ENCODE results near the gene TRMT10C. TPM values are rescaled to one million over a fixed set of nuclear protein-coding genes. Genes with fewer than 3 reads are reported as not detected.
"Not testable (repeated sequence)": the region's sequence is repeated elsewhere in the genome, so short reads cannot be mapped to it uniquely, and the experiment has no call there.

The TRMT10C gene
- total RNA-seq, 1 donor from 2014 or later, result 25.6 TPM

DNA sequence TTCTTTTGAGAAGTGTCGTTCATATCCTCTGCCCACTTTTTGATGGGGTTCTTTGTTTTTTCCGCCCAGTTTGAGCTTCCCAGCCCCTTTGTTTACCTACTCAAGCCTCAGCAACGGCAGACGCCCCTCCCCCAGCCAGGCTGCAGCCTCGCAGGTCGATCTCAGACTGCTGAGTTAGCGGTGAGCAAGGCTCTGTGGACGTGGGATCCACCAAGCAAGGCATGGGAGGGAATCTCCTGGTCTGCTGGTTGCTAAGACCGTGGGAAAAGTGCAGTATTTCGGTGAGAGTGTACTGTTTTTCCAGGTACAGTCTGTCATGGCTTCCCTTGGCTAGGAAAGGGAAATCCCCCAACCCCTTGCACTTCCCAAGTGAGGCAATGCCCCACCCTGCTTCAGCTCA is 43.7 kb downstream of the TRMT10C start:
- ATAC-seq (ENCODE audit: poor library complexity); intact Hi-C loops (cut with DNase I); DNase-seq: not testable (repeated sequence)

DNA sequence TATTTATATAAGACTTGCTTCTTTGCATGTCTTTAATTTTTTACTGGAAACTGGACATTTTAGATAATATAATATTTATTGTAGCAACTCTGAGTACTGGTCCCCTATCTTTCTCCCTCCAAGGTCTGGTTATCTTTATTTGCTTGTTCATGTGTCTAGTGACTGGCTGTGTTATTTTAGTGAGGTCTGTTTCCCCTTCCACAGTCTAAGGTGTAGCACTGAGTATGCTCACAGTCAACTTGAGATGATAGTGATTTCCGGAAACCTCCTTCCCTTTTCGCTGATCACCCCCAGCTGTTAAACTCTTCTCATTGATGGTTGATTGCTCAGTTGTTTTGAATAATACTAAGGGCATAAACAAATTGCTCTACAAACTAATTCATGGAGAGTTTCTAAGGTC is 49.4 kb downstream of the TRMT10C start:
- ATAC-seq (ENCODE audit: poor library complexity) (no peak), DNase-seq (no peak)
- intact Hi-C loops (cut with DNase I), result no loop called here

DNA sequence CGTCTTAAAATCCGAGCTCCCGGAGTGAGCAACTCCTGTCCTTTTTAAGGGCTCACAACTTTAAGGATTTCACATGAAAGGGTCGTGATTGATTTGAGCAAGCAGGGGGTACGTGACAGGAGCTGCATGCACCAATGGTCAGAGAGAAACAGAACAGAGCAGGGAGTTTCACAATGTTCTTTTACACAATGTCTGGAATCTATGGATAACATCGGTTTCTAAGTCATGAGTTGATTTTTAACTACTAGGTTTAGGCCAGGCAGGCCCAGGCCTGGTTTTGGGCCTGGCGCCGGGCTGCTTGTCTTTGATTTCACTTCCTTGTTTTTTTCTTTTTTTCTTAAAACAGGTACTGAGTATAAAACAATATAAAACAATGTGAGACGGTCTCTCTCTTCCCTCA is 51.3 kb downstream of the TRMT10C start:
- DNase-seq; ATAC-seq (ENCODE audit: poor library complexity); intact Hi-C loops (cut with DNase I): not testable (repeated sequence)

DNA sequence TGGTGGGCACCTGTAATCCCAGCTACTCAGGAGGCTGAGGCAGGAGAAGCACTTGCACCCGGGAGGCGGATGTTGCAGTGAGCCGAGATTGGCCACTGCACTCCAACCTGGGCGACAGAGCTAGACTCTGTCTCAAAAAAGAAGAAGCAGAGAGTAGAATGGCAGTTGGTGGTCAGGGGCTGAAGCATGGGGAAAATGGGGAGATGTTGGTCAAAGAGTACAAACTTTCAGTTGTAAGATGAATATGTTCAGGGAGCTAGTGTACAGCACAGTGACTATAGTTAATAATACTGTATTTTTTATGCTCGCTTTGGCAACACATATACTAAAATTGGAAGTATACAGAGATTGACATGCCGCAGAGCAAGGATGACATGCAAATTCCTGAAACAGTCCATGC is 53.9 kb downstream of the TRMT10C start:
- no peak for ATAC-seq (ENCODE audit: poor library complexity)
- intact Hi-C loops (cut with DNase I), result no loop called here
- DNase-seq, result no peak

Other genes with a start within 250 kb of the TRMT10C start
- 0.11 TPM for gene IMPG2, start 241.3 kb upstream of the TRMT10C start, total RNA-seq
- gene SENP7, start 48.7 kb upstream of the TRMT10C start, total RNA-seq, result 8.4 TPM
- 121 TPM for gene PCNP, start 12.3 kb downstream of the TRMT10C start, total RNA-seq
- gene ZBTB11, start 115.3 kb downstream of the TRMT10C start, total RNA-seq, result 9.8 TPM
- gene RPL24, start 124.8 kb downstream of the TRMT10C start, total RNA-seq, result 765 TPM
- 6.2 TPM for gene CEP97, start 162.7 kb downstream of the TRMT10C start, total RNA-seq
- 45.5 TPM for gene NXPE3, start 217.3 kb downstream of the TRMT10C start, total RNA-seq

Measured in Right ventricle myocardium superior (tissue), 1 donor.